ENCODE results near the gene S1PR1.

- TF ChIP-seq CTCF (IDR thresholded peaks at IDR 0.05) (no peak), EZH2 (IDR thresholded peaks at IDR 0.05) (no peak), EZH2phosphoT487 (IDR thresholded peaks at IDR 0.05) (no peak)
These were observed 45.7 kb downstream of the S1PR1 start for GRCh38 chr1:101282314-101283038.
